H54 (cell line): ENCODE measurements around the gene NRIP3.

Experiments
- DNase-seq: peaks from one replicate; pipeline ENCODE4 v3.0.0; 2011; ENCODE audit warnings: low spot score, mixed read lengths; ENCODE audit not compliant: insufficient read length
- FAIRE-seq: peaks from 3 replicates; lab custom pipeline; 2011; peaks lifted over from hg19 to GRCh38; lab: Jason Lieb, UNC
- POLR2A ChIP-seq: IDR thresholded peaks from 2 replicates; pipeline ENCODE4 v1.6.1; 2011; ENCODE audit warnings: low read depth, mild to moderate bottlenecking, low read length

NRIP3 gene

DNA sequence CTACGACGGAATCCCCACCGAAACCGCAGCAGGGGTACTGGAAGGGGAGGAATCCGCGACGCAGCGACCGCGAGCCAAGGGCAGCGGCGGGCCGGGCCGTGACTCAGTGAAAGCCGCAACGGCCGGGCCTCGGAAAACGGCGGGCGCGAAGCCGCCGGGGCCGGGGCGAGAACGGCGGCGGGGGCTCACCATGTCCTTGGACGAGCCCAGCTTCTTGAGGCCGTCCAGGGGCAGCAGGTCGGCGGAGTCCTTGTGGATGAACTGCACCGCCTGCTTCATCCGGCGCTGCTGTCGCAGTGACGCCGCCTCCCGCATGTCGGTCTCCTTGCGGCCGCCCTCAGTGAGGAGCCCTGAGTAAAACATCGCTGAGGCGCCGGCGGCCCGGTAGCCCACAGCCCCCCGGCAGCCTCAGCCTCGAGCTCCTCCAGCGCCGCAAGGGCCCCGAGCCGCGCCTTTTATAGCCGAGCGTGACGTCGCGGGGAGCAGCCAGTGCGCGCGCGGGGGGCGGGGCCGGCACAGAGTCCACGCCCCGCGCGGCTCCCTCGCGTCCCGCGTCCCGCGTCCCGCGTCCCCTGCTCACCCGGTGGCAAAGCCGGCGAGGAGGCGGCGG is at the start of gene NRIP3:
TSS of gene NRIP3 (minus strand) at position 429 of the 610 bp plus-strand sequence. CDS start at position 363, 66 bp downstream.
- TF ChIP-seq POLR2A: peak; percentile 81
- DNase-seq (no peak), FAIRE-seq (no peak)

DNA sequence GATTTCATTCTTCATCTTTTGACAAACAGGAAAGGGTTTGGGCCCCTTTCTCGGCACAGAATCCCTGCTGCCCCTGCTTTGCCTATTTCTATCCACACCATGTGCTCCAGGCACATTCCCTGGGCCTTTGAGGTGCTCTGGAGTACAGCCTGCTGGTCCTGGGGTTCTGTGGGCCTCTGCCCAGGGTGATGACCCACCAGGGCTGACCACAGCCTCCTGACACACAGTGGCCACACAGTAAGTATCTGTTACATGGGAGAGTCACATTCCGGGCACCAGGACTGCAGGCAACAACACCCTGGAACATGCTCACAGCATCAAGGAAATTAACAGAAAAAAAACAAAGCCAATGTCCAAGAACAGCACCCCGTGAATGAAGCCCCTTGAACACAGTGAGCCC is 48.5 kb upstream of the NRIP3 start:
- TF ChIP-seq POLR2A: no peak
- FAIRE-seq (no peak), DNase-seq (no peak)

DNA sequence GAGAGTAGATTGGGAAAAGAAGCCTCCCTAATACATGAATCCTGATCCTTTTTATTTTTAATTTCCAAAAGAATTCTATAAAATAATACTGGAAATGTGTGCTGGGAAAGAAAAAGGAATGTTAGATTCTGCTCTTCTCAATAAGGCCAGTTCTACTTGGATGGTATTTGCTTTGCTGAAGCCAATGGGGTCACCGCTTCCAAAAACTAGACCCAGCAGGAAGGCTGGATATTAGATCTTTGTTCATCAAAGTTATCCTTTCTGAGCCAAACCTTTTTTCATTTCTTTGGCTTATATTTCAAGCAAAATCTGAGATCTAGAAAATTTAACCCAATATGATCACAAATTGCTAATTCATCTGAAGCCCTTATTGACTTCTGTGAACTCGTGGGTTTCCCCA is 46.2 kb upstream of the NRIP3 start:
- no peak for TF ChIP-seq POLR2A
- DNase-seq (no peak), FAIRE-seq (no peak)

DNA sequence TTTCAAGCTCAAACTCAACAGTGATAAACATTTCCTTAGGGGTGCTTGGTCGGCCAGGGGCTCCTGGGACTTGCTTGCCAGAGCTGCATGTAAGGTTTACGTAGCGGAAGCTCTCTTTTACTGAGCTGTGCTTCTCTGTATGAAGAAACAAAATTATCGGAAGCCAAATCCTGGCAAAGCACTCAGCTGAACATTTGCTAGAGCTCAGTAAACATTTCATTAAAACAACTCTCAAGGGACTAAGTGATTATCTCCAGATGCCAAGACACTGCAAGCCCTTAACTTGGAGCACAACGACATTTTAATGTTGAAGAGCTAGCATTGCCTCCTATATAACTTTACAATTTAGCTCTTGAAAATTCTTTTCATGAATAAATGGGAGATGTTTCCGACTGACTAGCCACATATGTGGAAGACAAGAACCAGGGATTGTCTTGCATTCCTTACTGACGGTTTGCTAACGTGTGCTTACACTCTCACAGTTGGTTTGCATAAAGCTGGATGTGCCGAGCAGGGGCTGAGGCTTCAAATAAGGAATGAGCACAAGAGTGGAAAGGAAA is 44.2 kb upstream of the NRIP3 start:
- DNase-seq (no peak), FAIRE-seq (no peak)
- TF ChIP-seq POLR2A: no peak

DNA sequence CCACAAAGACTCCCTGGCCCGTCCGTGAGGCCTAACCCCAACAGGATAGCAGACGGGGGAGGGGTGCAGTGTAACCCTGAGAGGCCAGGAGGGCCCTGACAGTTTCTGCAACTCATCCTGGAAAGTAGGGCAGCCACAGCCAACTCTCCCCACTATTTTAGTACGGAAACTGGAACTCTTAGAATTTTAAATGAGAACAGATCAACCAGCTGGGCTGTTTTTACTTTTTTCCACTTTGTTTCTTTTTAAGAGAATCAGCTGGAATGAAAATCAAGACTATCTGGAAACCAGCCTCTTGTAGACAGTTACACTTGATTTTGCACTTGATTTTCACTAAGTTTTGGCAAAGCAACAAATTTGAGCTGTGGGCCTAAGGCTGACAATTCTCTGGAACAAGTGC is 42.7 kb upstream of the NRIP3 start:
- TF ChIP-seq POLR2A: no peak
- DNase-seq (no peak), FAIRE-seq (no peak)

DNA sequence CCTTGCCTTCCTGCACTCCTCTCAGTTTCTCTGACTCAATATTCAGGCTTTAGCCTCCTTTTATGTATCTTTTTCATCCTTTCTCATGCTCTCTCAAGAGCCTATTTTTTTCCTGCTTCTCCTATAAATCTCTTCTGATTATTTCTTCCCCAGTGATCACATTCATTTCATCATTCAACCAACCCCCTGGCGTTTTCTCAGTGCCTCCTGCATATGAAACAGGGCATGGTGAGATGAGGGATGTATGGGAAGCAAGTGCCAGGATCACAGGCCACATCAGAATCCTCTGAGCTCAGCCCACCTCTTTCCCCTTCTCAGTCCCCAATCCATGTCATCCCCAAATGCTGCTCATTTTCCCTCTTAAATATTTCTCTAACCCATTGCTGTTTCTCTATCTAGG is 38.7 kb upstream of the NRIP3 start:
- no peak for TF ChIP-seq POLR2A
- no peak for FAIRE-seq

DNA sequence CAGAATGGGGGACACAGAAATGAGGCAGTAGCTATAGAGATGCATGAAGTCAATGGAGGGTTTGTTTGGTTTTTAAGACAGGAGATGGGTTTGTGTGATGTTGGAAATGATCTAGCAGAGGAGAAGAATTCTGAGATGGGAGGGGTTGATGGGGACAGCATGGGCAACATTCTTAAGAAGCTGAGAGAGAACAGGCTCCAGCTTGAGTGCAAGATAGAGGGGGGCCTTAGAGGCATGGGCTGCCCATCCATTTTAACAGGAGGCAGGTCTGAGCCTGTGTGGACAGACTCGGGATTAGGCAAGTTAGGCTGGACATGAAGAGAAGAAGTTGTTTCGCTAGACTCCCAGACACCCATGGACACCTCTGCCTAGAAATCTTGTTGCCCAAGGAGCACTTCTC is 37.9 kb upstream of the NRIP3 start:
- FAIRE-seq (no peak), DNase-seq (no peak)
- TF ChIP-seq POLR2A: no peak

More for the DNA sequence above, 38.7 kb upstream of the NRIP3 start:
- no peak for DNase-seq

DNA sequence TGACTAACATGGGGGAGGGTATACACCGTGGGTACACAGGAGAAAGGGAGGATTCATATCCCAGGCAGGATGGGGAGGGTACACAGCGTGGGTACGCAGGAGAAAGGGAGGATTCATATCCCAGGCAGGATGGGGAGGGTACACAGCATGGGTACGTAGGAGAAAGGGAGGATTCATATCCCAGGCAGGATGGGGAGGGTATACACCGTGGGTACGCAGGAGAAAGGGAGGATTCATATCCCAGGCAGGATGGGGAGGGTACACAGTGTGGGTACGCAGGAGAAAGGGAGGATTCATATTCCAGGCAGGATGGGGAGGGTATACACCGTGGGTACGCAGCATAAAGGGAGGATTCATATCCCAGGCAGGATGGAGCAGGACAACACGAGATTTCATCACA is 36.6 kb upstream of the NRIP3 start:
- DNase-seq (no peak), FAIRE-seq (no peak)
- TF ChIP-seq POLR2A: no peak

DNA sequence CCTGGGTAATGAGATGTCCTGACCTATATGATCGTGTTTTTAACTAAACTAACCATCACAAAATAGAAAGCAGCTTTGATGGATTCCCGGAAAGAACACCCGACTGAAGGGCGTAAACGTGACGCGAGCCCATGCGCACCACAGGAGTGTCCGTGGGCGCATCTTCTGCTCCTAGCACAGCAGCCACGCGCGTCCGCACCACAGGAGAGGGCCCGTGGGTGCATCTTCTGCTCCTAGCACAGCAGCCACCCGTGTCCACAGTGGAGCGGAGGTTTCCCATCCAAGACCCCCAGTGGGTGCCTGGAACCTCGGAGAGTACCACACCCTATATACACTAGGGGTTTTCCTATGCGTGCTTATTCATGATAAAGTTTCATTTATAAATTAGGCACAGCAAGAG is 36.1 kb upstream of the NRIP3 start:
- FAIRE-seq: no peak
- DNase-seq: no peak
- no peak for TF ChIP-seq POLR2A

DNA sequence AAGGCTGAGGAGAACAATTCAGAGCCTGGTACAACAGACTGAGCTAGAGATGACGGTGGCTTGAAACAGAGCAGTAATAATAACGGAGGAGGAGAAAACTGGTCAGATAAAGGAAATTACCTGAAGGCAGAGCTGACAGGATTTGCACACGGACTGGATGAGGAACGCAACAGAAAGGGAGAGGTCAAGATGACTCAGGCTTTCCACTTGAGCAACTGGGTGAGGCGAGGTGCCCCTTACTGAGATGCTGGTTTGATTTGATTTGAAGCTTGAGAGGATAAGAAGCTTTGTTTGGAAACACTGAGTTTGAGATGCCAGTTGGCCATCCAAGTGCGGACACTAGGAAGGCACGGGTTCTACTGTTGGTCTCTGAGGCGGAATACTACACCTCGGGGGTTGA is 35.4 kb upstream of the NRIP3 start:
- FAIRE-seq (no peak), DNase-seq (no peak)
- TF ChIP-seq POLR2A: no peak

DNA sequence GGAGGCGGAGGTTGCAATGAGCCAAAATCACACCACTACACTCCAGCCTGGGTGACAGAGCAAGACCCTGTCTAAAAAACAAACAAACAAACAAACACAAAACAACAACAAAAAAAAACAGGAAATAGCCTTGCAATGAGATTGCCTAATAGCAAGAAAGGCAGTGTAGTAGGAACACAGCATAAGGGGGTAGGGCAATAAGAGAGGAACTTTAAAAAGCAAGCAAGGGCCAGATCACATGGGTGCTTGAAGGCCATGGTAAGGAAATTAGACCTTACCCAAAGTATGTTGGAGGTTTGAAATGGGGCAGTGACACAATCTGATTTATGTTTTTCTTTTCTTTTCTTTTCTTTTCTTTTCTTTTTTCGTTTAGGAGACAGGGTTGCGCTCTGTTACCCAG is 34.7 kb upstream of the NRIP3 start:
- no peak for TF ChIP-seq POLR2A
- DNase-seq: no peak
- no peak for FAIRE-seq

DNA sequence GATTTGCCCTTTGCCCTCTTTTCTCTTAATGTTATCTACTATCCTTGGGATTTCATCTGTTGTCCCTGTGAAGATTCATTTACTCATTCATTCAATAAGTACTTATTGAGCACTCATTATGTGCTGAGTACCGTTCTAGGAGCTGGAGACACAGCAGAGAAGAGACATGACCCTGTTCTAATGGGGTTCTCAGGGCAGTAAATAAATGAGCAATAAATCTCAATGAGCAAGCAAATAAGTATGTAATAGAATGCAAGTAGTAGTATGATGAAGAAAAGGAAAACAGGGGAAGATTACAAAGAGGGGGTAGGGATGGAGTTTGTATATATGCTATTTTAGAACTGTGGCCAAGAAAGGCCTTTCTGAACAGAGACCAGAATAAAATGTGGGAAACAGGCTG is 34.2 kb upstream of the NRIP3 start:
- no peak for FAIRE-seq

DNA sequence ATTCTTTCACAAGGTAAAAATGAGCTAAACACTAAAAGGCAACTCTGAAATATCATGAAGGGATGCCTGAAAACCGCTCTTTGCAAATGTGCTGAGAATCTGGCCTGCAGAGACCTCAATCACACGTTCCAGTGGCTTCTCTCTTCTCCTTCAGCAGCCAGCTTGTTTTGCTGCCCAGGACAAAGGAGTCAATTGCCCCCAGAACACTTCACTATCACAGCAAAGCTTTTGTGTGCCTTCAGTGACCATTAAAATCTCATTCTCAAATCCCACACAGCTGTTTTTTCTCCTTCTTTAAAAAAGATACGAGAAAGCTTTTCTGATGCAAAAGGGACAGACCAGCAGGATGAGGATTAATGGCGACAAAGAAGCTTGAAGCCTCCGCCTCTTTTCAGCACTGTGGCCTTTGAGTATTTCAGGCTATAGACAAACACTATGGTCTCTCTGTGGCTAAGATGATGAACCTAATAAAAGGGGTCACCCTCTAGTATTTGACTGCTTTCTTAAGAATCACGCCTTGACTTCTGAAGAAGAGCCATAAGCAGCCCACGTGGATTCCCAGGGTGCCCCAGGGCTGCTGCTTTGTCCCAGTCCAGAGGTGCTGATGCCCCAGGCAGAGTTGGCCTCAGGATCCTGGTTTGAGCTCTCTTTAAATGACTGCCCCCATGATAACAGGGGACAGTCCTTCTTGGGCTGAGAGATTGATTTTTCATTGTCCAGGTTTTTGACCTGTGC is 33.4 kb upstream of the NRIP3 start:
- no peak for TF ChIP-seq POLR2A
- DNase-seq (no peak), FAIRE-seq (no peak)

More for the DNA sequence above, 34.2 kb upstream of the NRIP3 start:
- no peak for TF ChIP-seq POLR2A
- DNase-seq: no peak

DNA sequence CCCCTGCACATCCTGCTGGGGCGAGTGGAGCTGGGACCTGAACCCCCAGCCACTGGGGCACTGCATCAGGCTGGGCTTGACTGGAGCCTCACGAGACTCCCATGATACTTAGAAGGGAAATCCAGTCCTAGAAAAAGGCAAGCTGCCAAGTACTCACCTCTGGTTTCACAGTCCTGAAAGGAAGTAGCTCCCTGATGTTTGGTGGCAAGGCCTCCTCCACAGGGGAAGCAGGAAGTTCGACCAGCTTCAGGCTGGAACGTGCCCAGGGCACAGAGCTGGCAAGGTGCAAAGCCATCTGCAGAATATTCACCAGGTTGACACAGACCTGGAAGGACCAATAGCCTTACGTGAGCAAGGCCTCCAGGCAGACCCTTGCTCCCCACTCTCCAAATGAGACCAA is 26.8 kb upstream of the NRIP3 start:
- no peak for TF ChIP-seq POLR2A
- DNase-seq (no peak), FAIRE-seq (no peak)

DNA sequence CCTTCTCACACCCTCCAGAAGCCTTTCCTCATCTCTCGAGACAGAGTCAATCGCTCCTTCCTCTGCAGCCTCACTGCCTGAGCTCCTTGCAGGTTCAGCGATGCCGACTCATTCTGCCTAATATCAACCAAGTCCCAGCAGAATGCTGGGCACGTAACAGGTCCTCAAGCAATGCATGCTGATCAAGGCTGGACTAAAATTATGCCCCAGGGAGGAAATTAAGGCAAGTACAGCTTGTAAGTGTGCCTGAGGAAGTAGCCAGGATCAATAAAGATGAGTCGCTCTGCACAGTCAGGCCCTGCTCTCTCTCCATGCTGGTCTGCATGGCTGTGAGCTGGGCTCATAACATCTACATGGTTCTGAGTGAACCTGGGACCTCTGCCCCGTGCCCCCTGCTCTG is 25.6 kb upstream of the NRIP3 start:
- no peak for TF ChIP-seq POLR2A
- DNase-seq: no peak
- no peak for FAIRE-seq
